T-cell (primary cell): ENCODE measurements around the gene KRTAP9-9. TPM values are rescaled to one million over a fixed set of nuclear protein-coding genes. Genes with fewer than 3 reads are reported as not detected.
"Not testable (repeated sequence)": the region's sequence is repeated elsewhere in the genome, so short reads cannot be mapped to it uniquely, and the experiment has no call there.

Experiments
- ATAC-seq, 4 experiments: fragments of 200-7000 bp in 3 of 4; fragments of 150-1000 bp in 1 of 4; cut with Tn5 transposase; replicated peaks in 1 of 4; 1 replicate in 3 of 4; 2 replicates in 1 of 4; pipeline ENCODE4 v1.10.0; 2021; ENCODE audit warnings: moderate library complexity in 3 of 4, mild to moderate bottlenecking in 2 of 4, moderate number of reproducible peaks in 1 of 4
- CTCF ChIA-PET, 2 donors: fragments of 300-600 bp; sonication (Branson Sonifier 250); formaldehyde crosslinking; loops; one replicate each; lab custom pipeline; 2022; ENCODE audit warnings: antibody characterized with exemption in 2 of 2; lab: Charles Lee
- POLR2A ChIA-PET, 2 donors: fragments of 300-600 bp; sonication (Branson Sonifier 250); formaldehyde crosslinking; loops; one replicate each; lab custom pipeline; 2022; ENCODE audit warnings: antibody characterized with exemption in 2 of 2; lab: Charles Lee
- DNase-seq, 35 experiments: peaks; one replicate each; pipeline versions ENCODE4 v3.0.0 to v3.0.0-alpha.2; 2013 to 2023
- H3K27ac ChIP-seq: one replicate; pipeline ENCODE4 v1.5.1; 2013; ENCODE audit warnings: low read length
- H3K27me3 ChIP-seq, 2 experiments: replicated peaks in 1 of 2; 1 replicate in 1 of 2; 2 replicates in 1 of 2; pipeline versions ENCODE4 v1.6.1 to v1.7.0; 2013; ENCODE audit warnings: low read length in 1 of 2, mixed read lengths in 1 of 2; ENCODE audit not compliant: control insufficient read depth in 2 of 2, insufficient read depth in 2 of 2; ENCODE audit errors: extremely low read depth in 1 of 2
- H3K36me3 ChIP-seq, 2 donors: 1 replicate in 1 of 2; 2 replicates in 1 of 2; pipeline versions ENCODE4 v1.6.1 to v1.7.0; 2013; ENCODE audit warnings: low read length in 1 of 2; ENCODE audit not compliant: control insufficient read depth in 2 of 2, insufficient read depth in 1 of 2; ENCODE audit errors: extremely low read depth in 1 of 2
- H3K4me1 ChIP-seq, 2 experiments: 1 replicate in 1 of 2; 2 replicates in 1 of 2; pipeline versions ENCODE4 v1.6.1 to v1.7.0; 2013; ENCODE audit warnings: low read length in 2 of 2, mixed read lengths in 1 of 2; ENCODE audit not compliant: insufficient read depth in 2 of 2, control insufficient read depth in 1 of 2; ENCODE audit errors: extremely low read depth in 1 of 2
- H3K4me3 ChIP-seq, 2 donors: 1 replicate in 1 of 2; 2 replicates in 1 of 2; pipeline versions ENCODE4 v1.5.1 to v1.7.0; 2013; ENCODE audit warnings: mild to moderate bottlenecking in 2 of 2, low read length in 1 of 2, moderate library complexity in 1 of 2; ENCODE audit not compliant: control insufficient read depth in 1 of 2; ENCODE audit errors: extremely low read depth in 1 of 2
- H3K9me3 ChIP-seq: 2 replicates; pipeline ENCODE4 v1.7.0; 2013
- H3K27ac Mint-ChIP-seq, 2 donors: one replicate each; pipeline ENCODE4 v1.8.0; 2020 to 2021; ENCODE audit warnings: mild to moderate bottlenecking in 2 of 2, mixed read lengths in 2 of 2
- H3K27me3 Mint-ChIP-seq, 2 donors: one replicate each; pipeline ENCODE4 v1.8.0; 2021 to 2022; ENCODE audit warnings: mixed read lengths in 2 of 2
- H3K36me3 Mint-ChIP-seq: one replicate; pipeline ENCODE4 v1.8.0; 2021; ENCODE audit warnings: mixed read lengths
- H3K4me1 Mint-ChIP-seq, 3 donors: one replicate each; pipeline ENCODE4 v1.8.0; 2020 to 2022; ENCODE audit warnings: mixed read lengths in 3 of 3, mild to moderate bottlenecking in 1 of 3
- H3K4me3 Mint-ChIP-seq, 3 donors: one replicate each; pipeline ENCODE4 v1.8.0; 2020 to 2022; ENCODE audit warnings: mild to moderate bottlenecking in 3 of 3, mixed read lengths in 3 of 3, moderate library complexity in 3 of 3
- H3K9me3 Mint-ChIP-seq, 3 donors: one replicate each; pipeline ENCODE4 v1.8.0; 2020 to 2022; ENCODE audit warnings: mixed read lengths in 3 of 3
- WGBS: methylation state at CpG from one replicate; pipeline ENCODE4 v1.1.5; 2013; ENCODE audit warnings: missing lambda C conversion rate; ENCODE audit not compliant: insufficient coverage; 5-methylcytosine and 5-hydroxymethylcytosine counted together
- total RNA-seq, 35 experiments: library from RNA in 6 of 35; stranded (reverse) in 6 of 35; fragments of 120-200 nt in 1 of 35; gene quantifications; one replicate each; pipeline versions ENCODE4 v1.2.1 to v1.2.4 and lab custom pipeline; 2013 to 2026

Gene KRTAP9-9
- total RNA-seq, 5 donors from 2014 or later (not counting 1 experiment from before 2014, with no cell fraction given): not detected

DNA sequence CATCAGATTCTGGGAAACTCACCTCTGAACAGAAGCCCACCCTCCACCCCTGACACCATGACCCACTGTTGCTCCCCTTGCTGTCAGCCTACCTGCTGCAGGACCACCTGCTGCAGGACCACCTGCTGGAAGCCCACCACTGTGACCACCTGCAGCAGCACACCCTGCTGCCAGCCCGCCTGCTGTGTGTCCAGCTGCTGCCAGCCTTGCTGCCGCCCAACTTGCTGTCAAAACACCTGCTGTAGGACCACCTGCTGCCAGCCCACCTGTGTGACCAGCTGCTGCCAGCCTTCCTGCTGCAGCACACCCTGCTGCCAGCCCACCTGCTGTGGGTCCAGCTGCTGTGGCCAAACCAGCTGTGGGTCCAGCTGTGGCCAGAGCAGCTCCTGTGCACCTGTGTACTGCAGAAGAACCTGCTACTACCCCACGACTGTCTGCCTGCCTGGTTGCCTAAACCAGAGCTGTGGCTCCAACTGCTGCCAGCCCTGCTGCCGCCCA is 28.5 kb upstream of the KRTAP9-9 start, which contains the start of gene KRTAP9-2:
Gene KRTAP9-2, plus strand, starts transcription at position 51 of the 498 bp plus-strand sequence. Its CDS starts 7 bp downstream, at position 58.
- ATAC-seq, DNase-seq, POLR2A ChIA-PET, H3K4me3 ChIP-seq, H3K27ac ChIP-seq, H3K36me3 Mint-ChIP-seq, H3K4me1 ChIP-seq, H3K27me3 ChIP-seq, CTCF ChIA-PET, H3K9me3 Mint-ChIP-seq, H3K27me3 Mint-ChIP-seq, H3K36me3 ChIP-seq, H3K4me3 Mint-ChIP-seq, H3K27ac Mint-ChIP-seq, H3K9me3 ChIP-seq: not testable (repeated sequence)
- WGBS: 85% methylated on average over 2 of the region's 4 CpGs
- peaks cover 0 to 17% (median 3%) of the 10 kb centered on the region in 3 donors for H3K4me1 Mint-ChIP-seq

DNA sequence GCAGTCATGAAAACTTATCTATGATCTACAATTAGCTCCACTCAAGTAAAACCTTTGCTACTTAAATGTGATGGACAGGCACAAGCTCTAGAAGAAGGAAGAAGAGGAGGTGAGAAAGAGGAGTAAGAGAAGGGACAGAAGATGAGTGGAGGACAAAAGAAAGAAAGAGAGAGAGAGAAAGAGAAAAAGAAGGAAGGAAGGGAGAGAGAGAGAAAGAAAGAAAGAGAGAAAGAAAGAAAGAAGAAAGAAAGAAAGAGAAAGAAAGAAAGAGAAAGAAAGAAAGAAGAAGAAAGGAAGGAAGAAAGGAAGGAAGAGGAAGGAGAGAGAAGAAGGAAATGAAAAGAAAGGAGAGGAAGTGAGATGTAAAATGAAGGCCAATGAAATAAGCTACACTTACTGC is 25.1 kb upstream of the KRTAP9-9 start:
- Histone ChIP-seq H3K36me3 (no peaks in the 10 kb centered on the region), H3K27me3 (peaks cover 2% of the 10 kb centered on the region in 2 experiments), H3K9me3 (no peaks in the 10 kb centered on the region), H3K4me3 (no peak overlapping the region), H3K4me1 (no peaks in the 10 kb centered on the region), H3K27ac (no peak overlapping the region)
- H3K36me3 Mint-ChIP-seq: no peaks in the 10 kb centered on the region
- POLR2A ChIA-PET: no interaction called here
- no peak overlapping the region for H3K4me3 Mint-ChIP-seq
- H3K4me1 Mint-ChIP-seq: peaks cover 0 to 18% (median 3%) of the 10 kb centered on the region in 3 donors
- peaks cover 15 to 18% of the 10 kb centered on the region in 2 donors for H3K27me3 Mint-ChIP-seq
- H3K27ac Mint-ChIP-seq: no peak overlapping the region
- H3K9me3 Mint-ChIP-seq: no peaks in the 10 kb centered on the region
- DNase-seq (no peak), ATAC-seq (no peak)
- CTCF ChIA-PET: interaction anchor here in 1 of 2 donors (1.1 kb wide), 1 partner anchor 92 kb away, joined by 3 read pairs; no protein-coding TSS in a partner anchor

DNA sequence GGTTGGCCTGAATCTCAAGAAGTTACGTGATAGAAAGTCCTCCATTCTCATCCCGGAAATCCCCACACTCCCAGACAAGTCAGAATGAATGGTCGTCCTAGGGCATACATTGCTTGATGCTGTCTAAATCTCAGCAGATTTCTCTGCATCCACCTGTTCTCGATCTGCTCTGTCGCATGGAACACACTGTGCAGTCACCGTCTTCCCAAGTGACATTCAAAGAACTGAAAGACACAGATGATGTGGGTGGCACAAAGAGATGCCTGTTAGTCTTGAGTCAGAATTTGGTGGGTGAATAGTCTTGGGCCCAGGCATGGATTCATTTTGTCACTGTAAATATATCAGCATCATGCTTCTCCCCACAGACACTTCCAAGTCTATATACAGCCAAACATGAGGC is 23.5 kb upstream of the KRTAP9-9 start:
- CTCF ChIA-PET: no interaction called here
- no peak overlapping the region for H3K27ac Mint-ChIP-seq
- WGBS: 93% methylated on average over 6 of the region's 6 CpGs

GRCh38 chr17:41232399-41233105 is 22.6 kb upstream of the KRTAP9-9 start, which contains the start of gene KRTAP9-3:
KRTAP9-3 (plus strand) TSS chr17:41232449; CDS start chr17:41232502, 53 bp downstream.
- H3K9me3 ChIP-seq, H3K27ac Mint-ChIP-seq, H3K36me3 Mint-ChIP-seq, H3K27ac ChIP-seq, CTCF ChIA-PET, POLR2A ChIA-PET, DNase-seq, H3K27me3 ChIP-seq, H3K36me3 ChIP-seq, H3K4me3 Mint-ChIP-seq, ATAC-seq, H3K9me3 Mint-ChIP-seq, H3K4me3 ChIP-seq, H3K4me1 ChIP-seq: not testable (repeated sequence)
- WGBS: 100% methylated on average over 1 of the region's 1 CpG
- Mint-ChIP-seq H3K4me1 (peaks cover 0 to 26% (median 3%) of the 10 kb centered on the region in 3 donors), H3K27me3 (peaks cover 24 to 27% of the 10 kb centered on the region in 2 donors)

More for the DNA sequence above, 23.5 kb upstream of the KRTAP9-9 start:
- no peaks in the 10 kb centered on the region for H3K4me1 ChIP-seq
- peaks cover 0 to 26% (median 3%) of the 10 kb centered on the region in 3 donors for H3K4me1 Mint-ChIP-seq
- H3K4me3 ChIP-seq: no peak overlapping the region
- no peak overlapping the region for H3K27ac ChIP-seq
- no peaks in the 10 kb centered on the region for H3K36me3 Mint-ChIP-seq
- peaks cover 24 to 27% of the 10 kb centered on the region in 2 donors for H3K27me3 Mint-ChIP-seq
- H3K36me3 ChIP-seq: no peaks in the 10 kb centered on the region
- POLR2A ChIA-PET: no interaction called here
- H3K9me3 Mint-ChIP-seq: no peaks in the 10 kb centered on the region
- no peak overlapping the region for H3K4me3 Mint-ChIP-seq
- DNase-seq (no peak), ATAC-seq (no peak)
- H3K27me3 ChIP-seq: peaks cover 0 to 2% of the 10 kb centered on the region in 2 experiments
- H3K9me3 ChIP-seq: no peaks in the 10 kb centered on the region

- POLR2A ChIA-PET, H3K9me3 Mint-ChIP-seq, ATAC-seq, H3K4me3 ChIP-seq, DNase-seq, H3K27me3 ChIP-seq, H3K36me3 Mint-ChIP-seq, CTCF ChIA-PET, H3K27ac Mint-ChIP-seq, H3K9me3 ChIP-seq, H3K27ac ChIP-seq, H3K4me3 Mint-ChIP-seq, H3K36me3 ChIP-seq, H3K4me1 ChIP-seq: not testable (repeated sequence)
- Mint-ChIP-seq H3K4me1 (peaks cover 0 to 17% (median 0%) of the 10 kb centered on the region in 3 donors), H3K27me3 (peaks cover 30% of the 10 kb centered on the region in 2 donors)
- 68% methylated on average over 2 of the region's 4 CpGs for WGBS
These were observed 18.1 kb upstream of the KRTAP9-9 start for GRCh38 chr17:41237116-41237515.

GRCh38 chr17:41237949-41238437 is 17.2 kb upstream of the KRTAP9-9 start, which contains the start of gene KRTAP9-8:
KRTAP9-8 (plus strand) TSS chr17:41237999; CDS start chr17:41238052, 53 bp downstream.
- peaks cover 27 to 28% of the 10 kb centered on the region in 2 donors for H3K27me3 Mint-ChIP-seq
- POLR2A ChIA-PET: not testable (repeated sequence)

More at GRCh38 chr17:41237949-41238437, 17.2 kb upstream of the KRTAP9-9 start, which contains the start of gene KRTAP9-8:
- DNase-seq, H3K27ac Mint-ChIP-seq, H3K9me3 ChIP-seq, H3K4me1 ChIP-seq, H3K36me3 ChIP-seq, H3K27ac ChIP-seq, H3K36me3 Mint-ChIP-seq, ATAC-seq, H3K27me3 ChIP-seq, H3K4me3 ChIP-seq, CTCF ChIA-PET, H3K9me3 Mint-ChIP-seq, H3K4me3 Mint-ChIP-seq: not testable (repeated sequence)
- H3K4me1 Mint-ChIP-seq: peaks cover 0 to 15% (median 0%) of the 10 kb centered on the region in 3 donors
- WGBS: 70% methylated on average over 2 of the region's 3 CpGs
